NCI-H82 (cell line): ENCODE measurements around the gene CPTP.

ENCODE experiments used
- DNase-seq: peaks from one replicate; lab custom pipeline; 2025; lab: John Stamatoyannopoulos, UW

Gene CPTP

DNA sequence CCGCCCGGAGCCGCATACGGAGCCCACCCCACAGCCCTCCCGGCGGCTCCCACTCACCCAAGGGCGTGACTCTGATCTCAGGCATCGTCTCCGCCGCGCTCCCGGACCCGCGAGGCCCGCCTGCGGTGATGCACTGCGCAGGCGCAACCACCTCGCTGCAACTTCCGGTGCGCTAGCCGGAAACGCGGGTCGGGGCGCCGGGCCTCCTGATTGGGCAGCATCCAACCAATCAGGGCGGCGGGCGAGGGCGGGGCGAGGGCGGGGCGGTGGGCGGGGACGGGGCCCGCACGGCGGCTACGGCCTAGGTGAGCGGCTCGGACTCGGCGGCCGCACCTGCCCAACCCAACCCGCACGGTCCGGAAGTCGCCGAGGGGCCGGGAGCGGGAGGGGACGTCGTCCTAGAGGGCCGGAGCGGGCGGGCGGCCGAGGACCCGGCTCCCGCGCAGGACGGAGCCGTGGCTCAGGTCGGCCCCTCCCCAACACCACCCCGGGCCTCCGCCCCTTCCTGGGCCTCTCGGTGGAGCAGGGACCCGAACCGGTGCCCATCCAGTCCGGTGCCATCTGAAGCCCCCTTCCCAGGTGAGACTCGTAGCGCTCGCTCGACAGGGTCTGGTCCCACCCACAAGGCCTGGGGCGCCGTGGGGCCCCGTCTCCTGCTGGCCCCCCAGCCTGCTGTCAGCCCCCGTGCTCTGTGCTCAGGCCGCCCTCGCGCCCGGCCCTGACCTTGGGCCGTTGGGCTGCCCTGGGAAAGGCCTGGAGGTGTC is at the start of gene CPTP, which contains the start of gene INTS11:
CPTP (plus strand) TSS at position 279 of the 764 bp plus-strand sequence. CDS start 2,109 bp downstream, outside the sequence.
INTS11 (minus strand) TSS at position 137 of the 764 bp plus-strand sequence; CDS start at position 85, 52 bp downstream.
- peak; percentile 95 for DNase-seq

DNA sequence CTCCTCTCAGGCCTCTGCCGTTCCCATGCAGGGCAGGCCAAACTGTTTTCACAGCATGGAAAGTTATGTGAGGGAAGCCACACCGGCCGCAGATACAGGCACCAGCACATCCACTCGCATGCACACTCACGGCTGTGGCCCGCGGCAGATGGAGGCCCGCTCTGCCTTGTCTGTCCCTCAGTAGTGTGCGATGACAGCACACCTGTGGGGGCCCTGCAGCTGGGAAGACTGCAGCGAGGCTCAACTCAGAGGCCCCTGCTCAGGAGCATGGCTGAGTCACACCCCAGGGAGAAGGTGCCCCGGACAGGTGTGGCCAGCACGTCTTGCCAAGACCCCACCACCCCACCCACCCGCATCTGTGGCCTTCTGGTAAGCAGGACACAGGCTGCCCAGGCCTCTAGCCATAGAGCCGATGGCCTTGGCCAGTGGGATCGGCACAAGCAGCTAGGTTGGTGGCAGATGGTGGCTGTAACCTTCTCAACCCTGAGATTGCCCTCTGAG is 49.6 kb upstream of the CPTP start:
- no peak for DNase-seq

DNA sequence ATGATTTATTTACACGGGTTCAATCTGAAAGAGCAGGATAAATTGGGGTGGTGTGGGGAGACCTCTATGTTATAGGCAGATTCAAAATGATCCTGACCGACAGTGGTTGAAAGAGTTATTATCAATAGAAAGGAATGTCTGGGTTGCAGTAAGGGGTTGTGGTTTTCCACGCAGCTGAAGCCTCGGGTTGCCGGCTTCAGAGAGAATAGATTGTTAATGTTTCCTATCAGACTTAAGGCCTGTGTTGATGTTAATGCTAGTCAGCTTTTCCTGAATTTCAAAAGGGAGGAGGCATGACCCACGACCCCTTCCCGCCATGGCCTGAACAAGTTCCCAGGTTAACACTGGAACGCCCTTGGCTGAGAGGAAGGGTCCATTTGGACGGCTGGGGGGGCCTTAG is 48.8 kb upstream of the CPTP start:
- DNase-seq: no peak

DNA sequence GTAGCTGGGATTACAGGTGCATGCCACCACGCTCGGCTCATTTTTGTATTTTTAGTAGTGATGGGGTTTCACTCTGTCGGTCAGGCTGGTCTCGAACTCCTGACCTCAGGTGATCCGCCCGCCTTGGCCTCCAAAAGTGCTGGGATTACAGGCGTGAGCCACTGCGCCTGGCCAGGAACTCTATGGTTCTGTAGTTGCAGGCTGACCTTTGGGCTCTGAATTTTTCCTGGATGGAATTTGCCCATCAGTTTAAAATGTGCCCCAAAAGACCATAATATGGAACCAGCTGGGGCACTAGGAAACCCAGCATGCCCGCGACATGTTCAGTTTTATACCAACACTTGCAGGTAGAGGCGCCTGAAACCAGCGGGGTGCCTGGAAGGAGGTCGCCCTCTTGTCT is 46.0 kb upstream of the CPTP start:
- DNase-seq: no peak

DNA sequence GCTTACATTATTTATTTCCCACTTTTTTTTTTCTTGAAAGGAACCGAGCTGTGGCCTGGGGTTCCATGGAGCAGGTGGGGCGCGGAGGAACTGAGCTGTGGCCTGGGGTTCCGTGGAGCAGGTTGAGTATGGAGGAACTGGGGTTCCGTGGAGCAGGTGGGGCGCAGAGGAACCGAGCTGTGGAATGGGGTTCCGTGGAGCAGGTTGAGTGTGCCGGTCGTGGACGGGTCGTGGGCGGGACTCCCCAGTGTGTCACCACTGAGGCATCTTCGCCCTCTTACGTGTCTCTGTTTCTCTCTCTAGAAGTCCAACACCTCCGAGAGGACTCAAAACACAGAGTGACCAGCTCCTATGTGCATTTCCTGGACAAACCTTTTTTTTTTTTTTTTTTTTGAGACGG is 45.6 kb upstream of the CPTP start:
- DNase-seq: no peak

DNA sequence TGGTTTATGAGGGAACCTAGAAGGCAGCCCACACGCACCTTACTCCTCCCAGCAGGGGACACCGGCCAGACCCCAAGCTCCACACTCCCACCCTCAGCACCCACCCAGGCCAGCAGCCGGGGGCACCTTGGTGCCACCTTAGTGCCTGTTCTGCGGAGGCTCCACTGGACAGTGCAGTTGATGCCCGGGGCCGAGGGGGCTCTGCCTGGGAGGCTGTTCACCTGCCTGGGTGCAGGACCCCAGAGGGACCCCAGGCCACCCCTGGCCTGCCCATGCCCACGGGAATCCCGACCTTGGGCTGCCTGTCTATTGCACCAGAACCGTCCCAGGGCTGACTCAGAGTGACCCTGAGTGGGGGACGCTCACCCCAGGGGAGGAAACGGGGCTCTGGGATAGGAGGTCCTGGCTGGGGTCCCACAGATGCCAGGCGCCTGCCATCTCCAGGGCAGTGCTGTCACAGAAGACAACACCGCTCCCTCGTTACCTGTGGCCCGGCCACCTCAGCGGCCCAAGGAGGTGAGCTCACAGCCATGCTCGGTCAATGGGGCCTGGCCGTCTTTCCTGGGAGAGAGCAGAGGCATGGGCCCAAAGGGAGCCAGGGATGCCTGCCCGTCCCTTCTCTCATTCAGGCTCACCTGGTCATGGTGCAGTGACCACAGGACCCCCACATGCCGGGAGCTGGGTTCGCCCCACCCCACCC is 43.7 kb upstream of the CPTP start:
- DNase-seq: no peak

DNA sequence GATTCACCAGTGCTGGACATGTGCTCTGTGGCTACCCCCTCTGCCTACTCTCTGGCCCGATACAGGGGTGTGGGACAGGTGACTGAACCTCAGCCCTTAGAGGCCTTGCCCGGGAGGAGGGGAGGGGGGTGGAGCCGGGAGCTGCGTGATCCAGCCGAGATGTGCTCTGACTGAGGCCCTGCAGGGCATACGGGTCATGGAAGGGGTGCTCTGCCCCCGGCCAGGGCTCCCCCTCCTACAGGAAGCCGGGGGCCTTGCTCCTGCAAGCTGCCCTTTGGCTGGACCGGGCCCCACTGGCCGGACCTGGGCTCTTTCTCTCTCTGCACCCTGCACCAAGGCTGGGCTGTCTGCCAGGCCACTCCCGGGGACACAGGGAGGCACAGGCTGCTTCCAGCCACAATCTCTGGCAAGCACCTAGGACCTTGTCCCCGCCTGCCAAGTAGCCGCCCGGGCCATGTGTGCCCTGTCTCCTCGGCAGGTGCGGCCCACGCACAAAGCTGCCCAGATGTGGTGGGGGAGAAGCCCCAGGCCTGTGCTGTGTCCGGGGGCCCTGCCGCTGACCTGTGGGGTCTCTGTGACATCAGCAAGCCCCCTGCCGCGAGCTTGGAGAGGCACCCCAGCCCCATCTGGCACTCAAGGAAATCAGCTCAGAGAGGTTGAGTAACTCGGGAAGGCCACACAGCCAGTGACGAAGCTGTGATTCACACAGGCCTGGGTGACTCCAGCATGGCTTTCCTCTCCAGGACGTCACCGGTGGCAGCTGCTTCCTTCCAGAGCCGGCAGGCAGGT is 42.9 kb upstream of the CPTP start:
- no peak for DNase-seq

DNA sequence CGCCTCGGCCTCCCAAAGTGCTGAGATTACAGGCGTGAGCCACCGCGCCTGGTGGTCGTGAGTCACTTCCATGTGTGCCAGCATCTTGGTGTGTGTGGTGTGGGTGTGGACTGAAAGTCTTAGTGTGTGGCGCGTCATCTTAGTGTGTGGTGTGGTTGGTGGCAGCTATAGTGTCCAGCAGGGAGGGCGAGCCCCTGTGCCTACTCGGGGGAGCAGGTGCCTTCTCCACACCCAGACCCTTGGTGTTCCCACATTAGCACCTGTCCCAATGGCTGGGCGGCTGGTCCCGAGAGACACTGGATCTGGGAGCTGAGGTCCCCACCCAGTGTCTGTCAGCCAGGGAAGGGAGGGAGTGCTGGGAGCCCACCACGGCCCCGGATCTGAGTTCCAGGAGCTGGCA is 41.6 kb upstream of the CPTP start:
- no peak for DNase-seq

DNA sequence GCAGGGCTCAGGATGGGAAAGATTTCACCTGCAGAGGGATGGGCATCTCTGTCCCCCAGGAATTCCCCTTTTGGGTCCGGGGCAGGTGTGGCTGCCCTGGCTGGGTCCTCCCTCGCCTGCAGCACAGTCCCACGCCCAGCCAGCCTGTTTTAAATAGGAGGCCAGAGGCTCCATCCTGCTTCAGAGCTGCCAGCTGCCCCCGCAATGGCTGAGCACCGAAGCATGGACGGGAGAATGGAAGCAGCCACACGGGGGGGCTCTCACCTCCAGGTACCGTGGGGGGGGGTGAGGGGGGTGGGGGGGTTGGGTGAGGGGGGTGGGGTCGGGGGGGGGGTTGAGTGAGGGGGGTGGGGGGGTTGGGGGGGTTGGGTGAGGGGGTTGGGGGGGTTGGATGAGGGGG is 40.8 kb upstream of the CPTP start:
- peak; percentile 58 for DNase-seq

DNA sequence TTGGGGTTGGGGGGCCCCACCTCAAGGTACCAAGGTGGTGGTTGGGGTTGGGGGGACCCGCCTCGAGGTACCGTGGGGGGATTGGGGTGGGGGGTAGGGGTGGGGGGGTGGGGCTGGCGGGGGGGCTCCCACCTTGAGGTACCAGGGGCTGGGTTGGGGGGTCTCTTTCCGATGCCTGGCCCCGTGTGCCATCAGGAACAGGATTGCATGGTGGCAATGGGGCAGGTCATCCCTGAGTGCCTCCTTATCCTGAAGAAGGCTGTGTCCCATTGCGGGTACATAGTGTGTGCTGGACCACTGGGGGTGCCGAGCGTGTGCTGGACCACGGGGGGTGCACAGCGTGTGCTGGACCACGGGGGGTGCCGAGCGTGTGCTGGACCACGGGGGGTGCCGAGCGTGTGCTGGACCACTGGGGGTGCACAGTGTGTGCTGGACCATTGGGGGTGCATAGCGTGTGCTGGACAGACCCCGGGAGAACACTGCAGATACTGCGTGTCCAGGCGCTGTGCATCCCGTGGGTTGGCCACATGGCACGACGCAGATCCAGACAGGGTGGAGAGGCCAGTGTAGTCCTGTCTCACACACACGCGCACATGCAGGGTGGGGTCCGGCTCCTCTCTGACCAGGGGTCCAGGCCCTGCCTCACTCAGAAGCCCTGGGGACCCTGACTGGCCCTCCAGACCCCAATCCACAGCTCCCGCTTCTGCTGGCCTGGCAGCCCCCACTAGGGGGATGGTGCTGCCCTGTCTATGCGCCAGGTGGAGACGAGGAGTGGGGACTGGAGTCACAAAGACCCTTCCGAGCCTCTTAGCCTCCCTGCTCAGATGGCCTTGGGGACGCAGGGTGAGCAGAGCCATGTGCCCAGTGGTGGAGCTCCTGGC is 40.1 kb upstream of the CPTP start:
- no peak for DNase-seq

DNA sequence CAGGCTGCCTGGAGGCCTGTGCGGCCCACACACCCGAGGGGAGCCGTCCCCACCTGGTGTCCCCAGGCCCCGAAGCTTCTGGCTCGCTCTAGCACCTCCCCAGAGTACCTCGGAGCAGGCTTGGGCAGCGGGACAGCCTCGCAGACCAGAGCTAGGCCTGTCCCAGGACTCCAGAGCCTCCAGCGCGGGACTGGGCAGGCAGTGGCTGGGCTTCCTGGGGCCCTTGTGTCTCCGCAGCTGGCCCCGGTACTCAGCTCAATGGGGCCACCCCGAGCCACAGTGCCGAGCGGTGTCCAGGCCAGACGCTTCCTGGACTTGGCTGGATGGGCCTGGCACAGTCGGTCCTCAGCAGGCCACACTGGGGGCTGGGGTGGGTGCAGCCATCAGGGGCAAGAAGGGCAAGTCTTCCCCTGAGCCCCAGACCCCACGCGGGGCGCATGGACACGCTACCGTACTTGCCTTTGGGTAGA is 39.5 kb upstream of the CPTP start:
- no peak for DNase-seq

DNA sequence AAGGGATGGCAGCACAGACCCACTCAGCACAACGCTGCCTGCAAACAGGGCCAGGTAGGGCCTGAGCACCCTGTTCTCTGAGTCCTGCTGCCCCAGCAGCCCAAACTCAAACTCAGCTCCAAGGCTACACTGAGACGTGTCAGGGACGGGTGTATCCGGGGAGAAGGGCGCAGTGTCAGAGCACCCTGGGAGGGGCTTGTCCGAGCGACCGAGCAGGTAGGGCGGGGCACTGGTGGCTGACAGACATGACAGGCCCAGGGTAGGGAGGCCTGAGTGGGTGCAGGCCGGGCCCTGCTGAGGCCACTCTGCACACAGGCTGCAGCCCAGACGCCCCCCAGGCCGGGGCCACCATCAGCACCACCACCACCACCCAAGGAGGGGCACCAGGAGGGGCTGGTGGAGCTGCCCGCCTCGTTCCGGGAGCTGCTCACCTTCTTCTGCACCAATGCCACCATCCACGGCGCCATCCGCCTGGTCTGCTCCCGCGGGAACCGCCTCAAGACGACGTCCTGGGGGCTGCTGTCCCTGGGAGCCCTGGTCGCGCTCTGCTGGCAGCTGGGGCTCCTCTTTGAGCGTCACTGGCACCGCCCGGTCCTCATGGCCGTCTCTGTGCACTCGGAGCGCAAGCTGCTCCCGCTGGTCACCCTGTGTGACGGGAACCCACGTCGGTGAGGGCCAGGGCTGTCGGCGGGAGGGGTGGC is 38.8 kb upstream of the CPTP start:
- no peak for DNase-seq

DNA sequence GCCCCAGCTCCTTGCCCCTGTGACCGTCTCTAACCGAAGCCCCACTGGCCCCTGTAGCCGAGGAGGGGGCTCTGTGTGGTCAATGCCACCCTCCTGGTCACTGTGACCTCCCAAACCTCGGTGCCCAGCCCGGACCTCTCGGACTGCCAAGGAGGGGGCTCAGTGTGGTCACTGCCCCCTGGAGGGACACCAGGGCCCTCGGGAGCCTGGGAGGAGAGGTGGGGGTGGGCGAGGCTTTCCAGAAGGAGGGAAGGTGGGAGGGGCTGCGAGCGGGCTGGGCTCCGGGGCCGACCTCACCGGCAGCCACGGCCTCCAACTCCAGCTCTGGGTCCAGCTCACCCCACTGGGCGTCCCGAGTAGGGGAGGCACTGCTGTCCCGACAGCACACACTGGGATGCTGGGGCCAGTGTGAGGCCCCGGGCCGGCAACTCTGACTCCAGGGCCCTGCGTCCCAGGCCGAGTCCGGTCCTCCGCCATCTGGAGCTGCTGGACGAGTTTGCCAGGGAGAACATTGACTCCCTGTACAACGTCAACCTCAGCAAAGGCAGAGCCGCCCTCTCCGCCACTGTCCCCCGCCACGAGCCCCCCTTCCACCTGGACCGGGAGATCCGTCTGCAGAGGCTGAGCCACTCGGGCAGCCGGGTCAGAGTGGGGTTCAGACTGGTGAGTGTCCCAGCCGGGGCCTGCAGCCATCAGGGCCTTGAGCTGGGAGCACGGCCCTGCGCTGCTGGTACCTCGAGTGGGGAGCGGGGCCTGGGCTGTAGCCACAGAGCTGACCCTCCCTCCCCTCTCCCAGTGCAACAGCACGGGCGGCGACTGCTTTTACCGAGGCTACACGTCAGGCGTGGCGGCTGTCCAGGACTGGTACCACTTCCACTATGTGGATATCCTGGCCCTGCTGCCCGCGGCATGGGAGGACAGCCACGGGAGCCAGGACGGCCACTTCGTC is 38.0 kb upstream of the CPTP start:
- no peak for DNase-seq

DNA sequence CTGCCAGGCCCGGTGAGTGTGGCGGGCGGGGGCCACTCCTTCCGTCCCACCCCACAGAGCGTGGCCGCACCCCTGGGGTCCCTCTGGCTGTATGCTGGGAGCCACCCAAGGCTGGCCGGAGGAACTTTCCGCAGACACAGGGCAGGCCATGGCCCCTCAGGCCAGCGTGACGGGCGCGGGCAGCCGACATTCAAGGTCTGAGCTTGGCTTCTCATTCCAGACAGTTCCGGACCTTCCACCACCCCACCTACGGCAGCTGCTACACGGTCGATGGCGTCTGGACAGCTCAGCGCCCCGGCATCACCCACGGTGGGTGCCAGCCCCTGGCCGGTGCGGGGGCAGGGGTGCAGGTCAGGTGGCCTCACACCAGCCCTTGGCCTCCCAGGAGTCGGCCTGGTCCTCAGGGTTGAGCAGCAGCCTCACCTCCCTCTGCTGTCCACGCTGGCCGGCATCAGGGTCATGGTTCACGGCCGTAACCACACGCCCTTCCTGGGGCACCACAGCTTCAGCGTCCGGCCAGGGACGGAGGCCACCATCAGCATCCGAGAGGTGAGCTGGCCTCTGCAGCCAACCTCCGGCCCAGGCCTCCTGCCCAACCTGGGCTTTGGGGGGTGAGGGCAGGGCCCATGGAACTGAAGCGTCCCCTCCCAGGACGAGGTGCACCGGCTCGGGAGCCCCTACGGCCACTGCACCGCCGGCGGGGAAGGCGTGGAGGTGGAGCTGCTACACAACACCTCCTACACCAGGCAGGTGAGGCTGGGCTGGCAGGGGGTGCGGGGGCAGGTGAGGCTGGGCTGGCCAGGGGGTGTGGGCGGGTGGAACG is 37.1 kb upstream of the CPTP start:
- DNase-seq: no peak

DNA sequence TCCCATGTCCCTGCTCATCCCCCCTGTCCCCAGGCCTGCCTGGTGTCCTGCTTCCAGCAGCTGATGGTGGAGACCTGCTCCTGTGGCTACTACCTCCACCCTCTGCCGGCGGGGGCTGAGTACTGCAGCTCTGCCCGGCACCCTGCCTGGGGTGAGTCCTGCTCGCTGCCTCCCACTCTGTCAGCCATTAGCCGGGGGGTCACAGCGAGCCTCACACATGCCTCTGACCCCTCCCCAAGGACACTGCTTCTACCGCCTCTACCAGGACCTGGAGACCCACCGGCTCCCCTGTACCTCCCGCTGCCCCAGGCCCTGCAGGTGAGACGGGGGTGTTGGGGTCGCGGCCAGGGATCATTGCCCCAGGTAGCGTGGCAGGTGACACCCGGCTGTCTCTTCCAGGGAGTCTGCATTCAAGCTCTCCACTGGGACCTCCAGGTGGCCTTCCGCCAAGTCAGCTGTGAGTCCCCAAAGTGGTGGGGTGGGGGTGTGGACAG is 34.3 kb upstream of the CPTP start:
- peak; percentile 80 for DNase-seq

DNA sequence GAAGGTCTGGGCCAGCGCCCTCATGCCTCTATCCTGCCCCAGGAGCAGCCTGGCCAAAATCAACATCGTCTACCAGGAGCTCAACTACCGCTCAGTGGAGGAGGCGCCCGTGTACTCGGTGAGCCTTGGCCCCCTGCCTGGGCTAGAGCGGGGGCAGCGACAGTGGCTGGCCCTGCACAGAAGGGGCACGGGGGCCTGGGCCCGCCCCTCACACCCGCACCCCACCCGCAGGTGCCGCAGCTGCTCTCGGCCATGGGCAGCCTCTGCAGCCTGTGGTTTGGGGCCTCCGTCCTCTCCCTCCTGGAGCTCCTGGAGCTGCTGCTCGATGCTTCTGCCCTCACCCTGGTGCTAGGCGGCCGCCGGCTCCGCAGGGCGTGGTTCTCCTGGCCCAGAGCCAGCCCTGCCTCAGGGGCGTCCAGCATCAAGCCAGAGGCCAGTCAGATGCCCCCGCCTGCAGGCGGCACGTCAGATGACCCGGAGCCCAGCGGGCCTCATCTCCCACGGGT is 33.5 kb upstream of the CPTP start:
- DNase-seq: peak; percentile 45

DNA sequence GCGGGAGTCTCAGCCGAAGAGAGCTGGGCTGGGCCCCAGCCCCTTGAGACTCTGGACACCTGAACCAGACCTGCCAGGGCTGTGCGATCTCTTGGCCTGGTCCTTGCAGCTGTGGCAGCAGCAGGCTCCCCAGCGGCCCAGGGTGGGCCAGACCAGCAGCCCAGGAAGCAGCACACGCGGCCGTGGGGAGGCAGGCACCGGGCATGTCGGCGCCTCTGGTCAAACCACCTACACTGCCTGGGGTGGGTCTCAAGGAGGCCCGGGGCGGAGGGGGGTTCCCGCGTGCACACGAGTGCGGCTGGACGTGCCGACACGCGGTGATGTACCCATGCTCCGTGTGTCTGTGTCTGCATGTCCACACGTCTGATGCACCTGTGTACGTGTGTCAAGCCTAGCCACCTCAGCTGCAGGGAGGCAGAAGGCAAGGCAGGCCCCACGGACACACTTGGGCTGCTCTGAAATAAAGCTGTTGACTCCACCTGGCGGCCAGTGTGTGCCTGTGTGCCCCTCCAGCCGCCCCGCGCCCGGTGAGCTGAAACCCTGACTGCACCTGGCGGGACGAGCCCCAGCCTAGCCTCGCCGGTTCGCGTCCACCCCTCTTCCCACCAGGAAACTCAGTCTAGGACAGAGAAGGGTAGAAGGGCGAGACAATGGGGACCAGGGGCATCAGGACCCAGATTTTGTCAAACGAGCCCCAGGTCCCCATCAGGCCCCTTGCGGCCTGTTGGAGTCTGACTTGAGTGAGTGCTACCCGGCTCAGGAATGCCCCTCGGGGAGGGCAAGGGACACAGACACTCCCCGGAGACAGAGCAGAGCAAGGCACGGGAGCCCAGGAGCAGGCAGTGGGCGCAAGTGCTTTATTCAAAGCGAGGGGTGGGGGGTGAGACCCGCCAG is 32.8 kb upstream of the CPTP start:
- peak; percentile 87 for DNase-seq
